NCI-H460 (cell line): ENCODE measurements around the gene LRCH2. TPM values are rescaled to one million over a fixed set of nuclear protein-coding genes. Genes with fewer than 3 reads are reported as not detected.

Experiments used
- DNase-seq: peaks from one replicate; pipeline ENCODE4 v3.0.0-alpha.2; 2016; ENCODE audit warnings: low read depth; ENCODE audit errors: extremely low read depth
- small RNA-seq, 2 experiments: library from RNA; depleted of rRNA; stranded (forward); fragments of <200 nt; gene quantifications; one replicate each; pipeline ENCODE3, GENCODE V24; 2014
- total RNA-seq: library from RNA; depleted of rRNA; stranded (reverse); fragments of >200 nt; shearing (Covaris generic); gene quantifications from 2 replicates; pipeline ENCODE4 v1.2.3, GENCODE V29; 2014; rRNA removed

Gene LRCH2
- total RNA-seq, 1 experiment from 2014 or later, result 0.07 TPM

- DNase-seq, result no peak
Observed at GRCh38 chrX:115089419-115089818, 144.5 kb downstream of the LRCH2 start.

DNA sequence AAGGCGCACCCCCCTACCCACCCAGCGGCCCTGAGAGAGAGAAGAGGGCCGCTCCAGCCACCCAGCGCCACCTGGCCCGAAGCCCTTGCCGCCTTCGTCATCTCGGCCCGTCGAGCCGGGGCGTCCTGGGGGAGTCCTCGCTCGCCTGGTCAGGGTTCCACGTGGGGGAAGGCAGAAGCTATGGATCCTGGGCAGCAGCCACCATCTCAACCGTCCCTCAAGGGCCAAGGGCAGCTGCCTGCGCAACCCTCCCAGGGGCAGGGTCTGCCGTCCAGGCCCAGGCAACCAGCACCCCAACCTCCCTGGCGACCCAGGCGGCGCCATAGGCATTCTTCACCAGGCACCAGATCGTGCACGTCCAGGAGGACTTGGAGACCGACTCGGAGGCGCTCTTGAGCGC is 165.0 kb downstream of the LRCH2 start:
- no peak for DNase-seq

DNA sequence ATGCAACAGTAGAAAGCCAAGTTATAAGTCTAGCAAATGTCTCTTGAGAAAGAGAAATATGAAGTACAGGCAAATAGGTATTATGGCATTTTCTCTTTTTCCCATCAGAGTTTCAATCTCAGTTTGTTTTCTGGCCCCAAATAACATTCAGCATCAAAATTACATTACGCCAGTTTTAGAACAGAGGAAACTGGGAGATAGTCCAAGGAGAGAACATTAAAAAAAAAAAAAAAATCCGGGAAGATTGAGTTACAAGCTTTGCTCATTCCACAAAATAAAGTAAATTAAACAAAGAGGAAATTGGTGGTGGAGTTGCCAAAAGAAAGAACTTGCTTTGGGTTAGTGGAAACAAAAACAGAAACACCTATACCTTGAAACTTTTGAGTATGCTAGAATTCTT is 166.1 kb downstream of the LRCH2 start:
- DNase-seq, result no peak

DNA sequence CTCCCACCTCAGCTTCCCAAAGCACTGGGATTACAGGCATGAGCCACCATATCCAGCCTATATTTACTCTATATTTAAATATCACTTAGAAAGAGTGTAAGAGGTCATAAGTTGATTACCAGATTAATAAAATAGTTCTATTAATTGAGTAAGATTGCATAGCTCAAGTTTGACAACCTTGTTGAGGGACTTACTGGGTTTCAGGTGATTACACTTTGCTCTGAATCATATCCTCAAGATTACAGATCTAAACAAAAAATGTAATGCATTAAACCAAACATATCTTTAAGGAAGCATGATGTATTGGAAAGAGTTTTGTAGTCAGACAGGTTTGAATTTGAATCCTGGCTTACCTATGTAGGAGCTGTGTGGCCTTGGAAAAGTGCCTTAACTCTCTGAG is 168.6 kb downstream of the LRCH2 start:
- no peak for DNase-seq

Small RNA genes within 50 kb of the gene (small RNA-seq; reads per million reads assigned to genes)
- gene RF00019 (0 reads per million in 2 experiments), gene SNORA35B (0 to 0.02 reads per million in 2 experiments)

Other genes with a start within 250 kb of the LRCH2 start
- 24.2 and 24.5 TPM in 2 replicates for gene IL13RA2, start 216.5 kb downstream of the LRCH2 start, total RNA-seq
- gene RBMXL3, start 44.7 kb downstream of the LRCH2 start, total RNA-seq, result not detected in 2 replicates
- gene LUZP4, start 55.6 kb upstream of the LRCH2 start, total RNA-seq, result not detected in 2 replicates